HepG2 (cell line): ENCODE data around the gene KCNQ2.

Source experiments
- ATF4 ChIP-seq, 2 experiments: fragments of 450-650 bp in 1 of 2; sonication (generic) in 1 of 2; formaldehyde crosslinking; IDR thresholded peaks; 2 replicates each; pipeline versions ENCODE4 v1.5.0 to v1.8.0; 2020 to 2022; ENCODE audit warnings: mild to moderate bottlenecking in 1 of 2, missing genetic modification reagents in 1 of 2
- GABPA ChIP-seq, 2 experiments: IDR thresholded peaks; 2 replicates each; pipeline ENCODE4 v1.6.1; 2011 to 2016; ENCODE audit warnings: low read depth in 2 of 2, low read length in 1 of 2, missing biosample characterization in 1 of 2, missing genetic modification characterization in 1 of 2
- GPN1 ChIP-seq: sonication (generic); formaldehyde crosslinking; IDR thresholded peaks from 2 replicates; pipeline ENCODE4 v1.5.1; 2020; ENCODE audit warnings: missing genetic modification reagents, borderline replicate concordance
- HMGA1 ChIP-seq: sonication (generic); formaldehyde crosslinking; conservative IDR thresholded peaks from 2 replicates; pipeline ENCODE4 v1.4.0; 2020; ENCODE audit warnings: missing genetic modification reagents
- PRMT3 ChIP-seq: sonication (generic); formaldehyde crosslinking; IDR thresholded peaks from 2 replicates; pipeline ENCODE4 v1.8.1; 2022; ENCODE audit warnings: low read depth, mild to moderate bottlenecking, moderate library complexity, missing genetic modification reagents, borderline replicate concordance
- TEAD2 ChIP-seq: sonication (generic); formaldehyde crosslinking; IDR thresholded peaks from 2 replicates; pipeline ENCODE4 v1.9.0; 2021; ENCODE audit warnings: missing genetic modification reagents

DNA sequence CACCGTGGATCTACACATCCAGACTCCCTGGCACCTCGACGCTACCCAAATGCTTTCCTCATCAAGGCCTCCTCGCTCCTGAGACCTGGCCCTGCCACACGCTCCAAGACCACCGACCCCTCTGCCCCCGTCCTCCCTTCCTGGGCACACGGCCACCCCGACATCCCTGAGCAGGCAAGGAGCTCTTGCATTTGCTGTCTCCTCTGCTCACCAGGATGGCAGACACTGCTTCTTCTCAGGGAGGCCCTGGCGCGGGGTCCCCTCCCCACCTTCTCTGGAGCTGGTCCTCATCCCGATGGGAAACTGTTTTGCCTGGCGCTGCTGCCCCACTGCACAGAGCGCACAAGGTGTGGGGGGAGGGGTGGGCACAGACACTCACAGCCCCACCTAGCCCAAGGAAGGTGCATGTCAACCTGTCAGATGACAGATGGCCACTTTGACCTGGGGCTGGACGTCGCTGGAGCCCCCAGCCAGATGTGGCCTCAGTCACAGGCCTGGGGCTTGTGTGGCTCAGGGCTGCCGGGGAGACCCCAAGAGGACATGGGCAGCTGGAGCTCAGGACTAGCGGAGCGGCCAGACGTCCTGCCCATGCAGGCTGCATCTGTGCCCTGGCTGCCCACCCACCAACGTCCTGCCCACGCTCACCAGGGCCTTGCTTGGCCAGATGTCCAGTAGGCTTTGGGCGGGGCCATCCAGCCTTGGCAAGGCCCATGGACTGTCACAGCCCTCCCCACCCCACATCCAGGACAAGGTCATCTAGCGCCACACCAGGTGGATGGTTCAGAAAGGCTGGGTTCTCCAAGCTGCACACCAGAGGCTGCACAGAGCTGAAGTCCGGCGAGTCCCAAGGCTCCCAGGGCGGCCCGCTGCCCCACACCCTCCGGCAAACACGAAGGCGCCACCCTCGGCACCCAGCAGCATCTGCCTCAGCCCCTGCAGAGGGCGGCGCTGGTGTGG is 6.2 kb upstream of the KCNQ2 start:
- TF ChIP-seq HMGA1 (CRISPR knock-in tag) (no peak), TEAD2 (CRISPR knock-in tag) (no peak), ATF4 (CRISPR knock-in tag; IDR thresholded peaks at IDR 0.05) (no peak), GABPA (IDR thresholded peaks at IDR 0.05; ENCODE audit: low read depth, low read length) (no peak), GABPA (CRISPR knock-in tag; IDR thresholded peaks at IDR 0.05; ENCODE audit: low read depth) (no peak), PRMT3 (CRISPR knock-in tag) (no peak), GPN1 (CRISPR knock-in tag) (no peak)
